HG03108 (cell line): Measurements from ENCODE around the gene FN3KRP.
"Not testable (repeated sequence)": the region's sequence is repeated elsewhere in the genome, so short reads cannot be mapped to it uniquely, and the experiment has no call there.

Experiments used
- ATAC-seq: cut with Tn5 transposase; IDR thresholded peaks from one replicate; pipeline ENCODE4 v1.9.1; 2021; ENCODE audit warnings: moderate library complexity; ENCODE audit not compliant: unreplicated experiment

Gene FN3KRP

GRCh38 chr17:82737967-82738877, 21.7 kb downstream of the FN3KRP start:
- no peak for ATAC-seq

GRCh38 chr17:82740906-82741759, 24.6 kb downstream of the FN3KRP start:
- no peak for ATAC-seq

- no peak for ATAC-seq
These were observed 27.1 kb downstream of the FN3KRP start for GRCh38 chr17:82743344-82744219.

GRCh38 chr17:82744736-82745135, 28.2 kb downstream of the FN3KRP start:
- ATAC-seq = not testable (repeated sequence)

- ATAC-seq = no peak
These were observed 29.0 kb downstream of the FN3KRP start for GRCh38 chr17:82745524-82745923.

GRCh38 chr17:82748756-82749155, 32.2 kb downstream of the FN3KRP start:
- no peak for ATAC-seq

- ATAC-seq = no peak
These were observed 33.9 kb downstream of the FN3KRP start for GRCh38 chr17:82750241-82750908.

GRCh38 chr17:82751171-82751570, 34.7 kb downstream of the FN3KRP start:
- ATAC-seq = no peak

- ATAC-seq = peak; percentile 68
These were observed 35.3 kb downstream of the FN3KRP start, which contains the start of gene TBCD for GRCh38 chr17:82751571-82752370. Gene TBCD, plus strand, starts transcription at chr17:82752065. Its CDS starts 129 bp downstream, at chr17:82752194.

- ATAC-seq = peak; percentile 14
These were observed 36.1 kb downstream of the FN3KRP start for GRCh38 chr17:82752371-82753200.

GRCh38 chr17:82753201-82753464, 36.6 kb downstream of the FN3KRP start:
- ATAC-seq = no peak

- ATAC-seq = no peak
These were observed 38.0 kb downstream of the FN3KRP start for GRCh38 chr17:82754297-82755208.

- ATAC-seq = no peak
These were observed 39.7 kb downstream of the FN3KRP start for GRCh38 chr17:82756166-82756565.

GRCh38 chr17:82765371-82765770, 48.9 kb downstream of the FN3KRP start:
- no peak for ATAC-seq

GRCh38 chr17:82767041-82767754, 50.7 kb downstream of the FN3KRP start:
- no peak for ATAC-seq

- ATAC-seq = no peak
These were observed 52.5 kb downstream of the FN3KRP start for GRCh38 chr17:82769041-82769440.

GRCh38 chr17:82772026-82772425, 55.5 kb downstream of the FN3KRP start:
- no peak for ATAC-seq
